ENCODE data around the gene RASGRF1.

RASGRF1 gene

DNA sequence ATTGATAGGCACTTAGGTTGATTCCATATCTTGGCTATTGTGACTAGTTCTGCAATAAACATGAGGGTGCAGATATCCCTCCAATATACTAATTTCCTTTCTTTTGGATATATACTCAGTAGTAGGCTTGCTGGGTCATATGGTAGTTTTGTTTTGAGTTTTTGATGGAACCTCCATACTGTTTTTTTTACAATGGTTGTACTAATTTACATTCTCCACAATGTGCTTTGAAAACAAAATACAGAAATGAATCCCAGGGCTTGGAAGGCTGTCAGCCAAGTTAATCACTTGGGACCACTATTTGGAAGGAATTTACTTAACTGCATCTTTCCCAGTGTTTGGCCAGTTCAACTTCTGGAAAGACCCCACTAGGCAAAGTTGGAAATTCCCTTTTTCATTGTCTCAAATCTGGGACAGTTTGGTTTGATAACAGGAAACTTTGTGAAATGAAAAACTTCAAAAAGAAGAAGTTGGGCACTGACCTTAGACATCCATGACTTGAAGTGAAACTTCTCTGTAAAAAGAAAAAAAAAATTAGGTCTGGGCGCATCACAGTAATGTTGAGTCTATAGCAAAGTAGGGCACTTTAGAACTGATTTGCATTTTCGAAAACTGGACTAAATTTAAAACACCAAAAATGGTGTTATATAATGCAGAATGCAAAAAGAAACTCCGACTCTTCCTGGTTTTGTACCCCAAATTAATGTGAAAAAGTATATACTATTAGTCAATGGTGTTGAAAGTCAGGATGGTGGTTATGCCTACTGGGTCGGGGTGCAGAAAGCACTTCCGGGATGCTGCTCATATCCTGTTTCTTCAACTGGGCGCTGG, 151.7 kb downstream of the RASGRF1 start:
- DNase-seq (ENCODE audit: low read depth) = peak; percentile 87
- peak overlapping the region; percentile 54 for H3K4me3 ChIP-seq (ENCODE audit: low read depth, low read length)
- TF ChIP-seq CTCF (IDR thresholded peaks at IDR 0.05; ENCODE audit: low read depth, low read length, missing control alignments) = no peak

- no peak overlapping the region for H3K4me3 ChIP-seq (ENCODE audit: low read depth, low read length)
- DNase-seq (ENCODE audit: low read depth) = no peak
- no peak for TF ChIP-seq CTCF (IDR thresholded peaks at IDR 0.05; ENCODE audit: low read depth, low read length, missing control alignments)
These were observed 153.3 kb downstream of the RASGRF1 start for GRCh38 chr15:78937132-78937739.

- no peak for TF ChIP-seq CTCF (IDR thresholded peaks at IDR 0.05; ENCODE audit: low read depth, low read length, missing control alignments)
- DNase-seq (ENCODE audit: low read depth) = no peak
- H3K4me3 ChIP-seq (ENCODE audit: low read depth, low read length) = no peak overlapping the region
These were observed 155.9 kb downstream of the RASGRF1 start for GRCh38 chr15:78934655-78935023.

DNA sequence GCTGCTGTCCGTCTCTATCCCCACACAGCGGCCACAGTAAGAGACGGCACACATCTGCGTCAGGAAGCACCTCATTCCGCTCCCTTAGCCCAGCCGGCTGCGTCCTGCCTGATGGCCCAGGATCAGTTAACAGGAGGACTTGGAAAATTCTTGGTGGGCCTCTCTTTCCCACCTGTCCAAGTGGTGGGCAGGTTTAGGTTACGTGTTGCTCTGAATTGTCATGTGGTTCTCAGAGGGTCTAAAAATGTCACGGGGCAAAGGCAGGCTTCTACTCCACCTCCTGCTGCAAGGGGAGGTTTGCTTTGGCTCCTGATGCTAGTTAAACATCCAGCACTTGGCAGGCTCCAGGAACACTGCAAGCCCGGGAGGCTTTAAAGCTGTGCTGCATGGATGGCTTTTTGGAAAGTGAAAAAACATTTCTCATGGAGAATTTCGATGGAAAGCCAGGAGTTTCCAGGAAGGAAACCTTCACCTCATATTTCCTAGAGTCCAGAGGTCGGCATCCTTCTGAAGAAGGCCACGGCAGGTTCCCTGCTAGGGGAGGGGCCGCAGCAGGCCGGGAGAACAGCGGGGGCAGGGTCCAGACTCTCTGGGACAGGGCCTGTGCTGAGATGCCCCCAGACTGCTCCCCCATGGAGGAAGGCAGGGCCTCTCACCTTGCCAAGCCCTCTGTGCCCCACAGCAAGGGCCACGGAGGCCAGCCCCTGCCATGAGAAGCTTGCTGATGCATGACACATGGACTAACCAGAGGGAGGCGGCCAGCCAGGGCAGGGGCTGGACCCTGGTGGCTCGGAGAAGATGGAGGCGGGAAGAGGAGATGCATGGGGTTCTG, 156.5 kb downstream of the RASGRF1 start:
- no peak for DNase-seq (ENCODE audit: low read depth)
- no peak for TF ChIP-seq CTCF (IDR thresholded peaks at IDR 0.05; ENCODE audit: low read depth, low read length, missing control alignments)
- no peak overlapping the region for H3K4me3 ChIP-seq (ENCODE audit: low read depth, low read length)

DNA sequence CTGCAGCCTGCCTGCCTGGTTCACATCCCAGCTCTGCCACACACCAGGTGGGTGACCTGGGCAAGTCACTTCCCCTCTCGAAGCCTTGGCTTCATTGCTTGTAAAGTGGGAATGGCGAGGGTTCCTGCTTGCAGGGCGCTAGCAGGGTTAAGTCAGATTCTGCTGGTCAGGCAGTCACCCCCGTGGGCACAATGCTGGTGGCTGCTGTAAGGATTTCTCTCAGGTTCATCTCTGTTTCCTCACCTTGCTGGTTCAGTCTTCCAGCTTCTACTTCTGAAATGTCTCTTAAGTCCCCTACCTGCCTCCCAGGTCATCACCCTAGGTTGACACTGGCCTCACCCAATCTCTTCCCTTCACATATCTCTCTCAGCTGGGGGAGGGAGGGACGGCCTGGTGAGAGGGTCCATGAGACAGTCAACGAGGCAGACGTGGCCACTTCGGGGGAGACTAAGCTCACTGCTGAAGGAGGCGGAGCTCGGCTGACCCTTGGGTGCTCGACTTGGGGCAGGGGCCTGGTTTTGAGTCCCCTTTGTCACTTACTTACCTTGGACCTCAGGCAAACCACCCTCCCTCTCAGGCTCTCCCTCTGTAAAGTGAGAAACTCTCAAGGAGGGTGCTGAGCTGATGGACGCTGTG, 157.3 kb downstream of the RASGRF1 start:
- no peak for DNase-seq (ENCODE audit: low read depth)
- no peak overlapping the region for H3K4me3 ChIP-seq (ENCODE audit: low read depth, low read length)
- TF ChIP-seq CTCF (IDR thresholded peaks at IDR 0.05; ENCODE audit: low read depth, low read length, missing control alignments) = no peak

GRCh38 chr15:78932258-78932808, 158.2 kb downstream of the RASGRF1 start:
- no peak for DNase-seq (ENCODE audit: low read depth)
- H3K4me3 ChIP-seq (ENCODE audit: low read depth, low read length) = no peak overlapping the region
- no peak for TF ChIP-seq CTCF (IDR thresholded peaks at IDR 0.05; ENCODE audit: low read depth, low read length, missing control alignments)

Measured in GM12864 (cell line).